ENCODE measurements around the gene EFHD1. TPM values are rescaled to one million over a fixed set of nuclear protein-coding genes. Genes with fewer than 3 reads are reported as not detected.

Gene EFHD1, protein sequence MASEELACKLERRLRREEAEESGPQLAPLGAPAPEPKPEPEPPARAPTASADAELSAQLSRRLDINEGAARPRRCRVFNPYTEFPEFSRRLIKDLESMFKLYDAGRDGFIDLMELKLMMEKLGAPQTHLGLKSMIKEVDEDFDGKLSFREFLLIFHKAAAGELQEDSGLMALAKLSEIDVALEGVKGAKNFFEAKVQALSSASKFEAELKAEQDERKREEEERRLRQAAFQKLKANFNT
- not detected in 2 replicates for total RNA-seq

DNA sequence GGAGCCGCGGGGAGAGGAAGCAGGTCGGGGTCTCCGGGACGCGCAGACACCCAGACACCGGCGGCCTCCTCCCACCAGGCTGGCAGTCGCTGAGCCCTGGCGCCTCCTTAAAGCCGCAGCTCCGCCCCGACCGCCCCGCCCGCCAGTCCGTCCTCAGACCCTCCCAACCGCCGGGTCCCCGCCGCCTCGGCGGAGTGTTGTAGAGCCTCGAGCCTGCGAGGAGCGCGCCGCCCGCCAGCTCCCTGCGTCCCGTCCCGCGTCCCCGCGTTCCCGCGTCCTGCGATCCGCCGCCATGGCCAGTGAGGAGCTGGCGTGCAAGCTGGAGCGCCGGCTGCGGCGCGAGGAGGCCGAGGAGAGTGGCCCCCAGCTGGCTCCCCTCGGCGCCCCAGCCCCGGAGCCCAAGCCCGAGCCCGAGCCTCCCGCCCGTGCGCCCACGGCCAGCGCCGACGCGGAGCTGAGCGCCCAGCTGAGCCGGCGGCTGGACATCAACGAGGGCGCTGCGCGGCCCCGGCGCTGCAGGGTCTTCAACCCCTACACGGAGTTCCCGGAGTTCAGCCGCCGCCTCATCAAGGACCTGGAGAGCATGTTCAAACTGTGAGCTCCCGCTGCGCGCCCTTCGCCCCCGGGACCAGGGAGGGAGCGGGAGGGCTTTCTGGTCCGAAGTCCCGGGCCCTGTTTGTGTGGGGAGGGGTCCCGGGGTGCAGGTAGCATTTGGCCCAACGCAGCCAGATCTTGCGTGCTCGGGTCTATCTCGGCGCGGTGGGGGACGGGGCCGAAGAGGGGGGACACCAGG lies at the start of gene EFHD1:
Gene EFHD1 (plus strand): TSS at position 192 of the 793 bp plus-strand sequence. CDS start 101 bp downstream, at position 293.

DNA sequence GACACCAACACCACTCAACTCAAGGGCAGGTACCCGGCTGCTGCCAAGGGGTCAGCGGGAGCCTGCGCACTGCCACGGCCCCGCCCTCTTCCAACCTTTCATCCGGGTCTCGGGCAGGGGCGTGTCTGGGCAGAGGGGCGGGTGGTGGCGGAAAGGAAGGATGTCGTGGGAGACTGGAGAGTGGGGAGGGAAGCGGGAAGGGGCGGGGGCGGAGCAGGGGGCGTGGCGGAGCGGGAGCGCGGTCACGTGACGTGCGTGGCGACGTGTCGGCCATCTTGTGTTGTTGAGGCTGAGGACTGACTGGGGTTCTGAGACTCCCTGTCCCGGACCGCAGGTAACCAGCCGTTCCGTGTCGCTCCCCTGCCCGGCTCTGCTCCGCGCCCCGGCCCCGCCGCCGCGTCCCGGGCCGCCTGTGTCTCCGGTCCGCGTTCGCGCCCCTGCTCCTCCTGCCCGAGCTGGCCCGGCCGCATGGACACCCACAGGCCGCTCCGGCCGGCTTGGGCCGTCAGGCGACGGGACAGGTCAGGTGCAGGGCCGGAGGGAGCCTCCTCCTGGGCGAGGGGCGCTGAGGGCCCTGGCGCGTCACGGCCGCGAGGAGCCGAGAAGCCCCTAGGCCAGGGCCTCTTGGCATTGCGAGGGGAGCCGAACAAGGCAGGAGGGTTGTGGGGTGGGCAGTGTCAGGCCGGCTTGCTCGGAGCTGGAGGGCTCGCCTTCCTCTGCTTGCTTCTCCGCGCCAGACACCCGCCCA lies 63.8 kb downstream of the EFHD1 start, which contains the start of gene GIGYF2:
Gene GIGYF2 (plus strand): TSS at position 273 of the 748 bp plus-strand sequence. CDS start 37,867 bp downstream, outside the sequence.

Other genes starting within 250 kb of the EFHD1 start
- gene ALPG, start 226.8 kb upstream of the EFHD1 start, total RNA-seq: not detected in 2 replicates
- not detected in 2 replicates for gene ALPI, start 177.5 kb upstream of the EFHD1 start, total RNA-seq
- gene ECEL1, start 145.8 kb upstream of the EFHD1 start, total RNA-seq: not detected in 2 replicates
- not detected in 2 replicates for gene PRSS56, start 113.2 kb upstream of the EFHD1 start, total RNA-seq
- not detected in 2 replicates for gene CHRND, start 107.4 kb upstream of the EFHD1 start, total RNA-seq
- gene CHRNG, start 93.9 kb upstream of the EFHD1 start, total RNA-seq: not detected in 2 replicates
- gene TIGD1, start 83.0 kb upstream of the EFHD1 start, total RNA-seq: 1.6 and 2.0 TPM in 2 replicates
- gene EIF4E2, start 82.9 kb upstream of the EFHD1 start, total RNA-seq: 144 and 162 TPM in 2 replicates
- 36.1 and 54.9 TPM in 2 replicates for gene GIGYF2, start 63.7 kb downstream of the EFHD1 start, total RNA-seq
- gene KCNJ13, start 143.0 kb downstream of the EFHD1 start, total RNA-seq: under 0.01 TPM in 1 of 2 replicates, not detected in the other
- gene SNORC, start 236.7 kb downstream of the EFHD1 start, total RNA-seq: under 0.01 and 0.46 TPM in 2 replicates